ENCODE data around the gene PTCD1.

PTCD1 gene

GRCh38 chr7:99383791-99384370 is 54.7 kb downstream of the PTCD1 start:
- no peak overlapping the region for H3K4me3 ChIP-seq (ENCODE audit: low read length)
- H3K4me2 ChIP-seq (ENCODE audit: low read length), result peak overlapping the region; percentile 22; the same call in 1 of the 2 replicates
- H3K27me3 ChIP-seq (ENCODE audit: control insufficient read depth, low read length), result no peaks in the 10 kb centered on the region
- H3K4me1 ChIP-seq (ENCODE audit: control insufficient read depth, low read length), result peaks cover 53% of the 10 kb centered on the region
- H3K36me3 ChIP-seq (ENCODE audit: control insufficient read depth, low read length), result peaks cover 67% of the 10 kb centered on the region
- peaks cover 18% of the 10 kb centered on the region for H3F3A ChIP-seq (ENCODE audit: control insufficient read depth, insufficient read depth)
- no peaks in the 10 kb centered on the region for H3K9me2 ChIP-seq (replicated peaks; ENCODE audit: control insufficient read depth, low read length)
- H3K27ac ChIP-seq (ENCODE audit: low read depth, low read length), result peak overlapping the region; percentile 10; the same call in 1 of the 2 replicates
- H4K20me1 ChIP-seq (ENCODE audit: control insufficient read depth, insufficient read depth, low read depth, low read length), result no peaks in the 10 kb centered on the region
- H3K9me3 ChIP-seq (ENCODE audit: control insufficient read depth, insufficient read depth, low read length), result no peaks in the 10 kb centered on the region
- TF ChIP-seq CTCF (IDR thresholded peaks at IDR 0.05; ENCODE audit: low read depth, low read length, poor library complexity, severe bottlenecking) (no peak), EZH2phosphoT487 (IDR thresholded peaks at IDR 0.05; ENCODE audit: borderline replicate concordance, low read length) (no peak)
- peaks cover 53% of the 10 kb centered on the region for H3K79me2 ChIP-seq (ENCODE audit: control insufficient read depth, low read length)

- Histone ChIP-seq H3K9me3 (ENCODE audit: control insufficient read depth, insufficient read depth, low read length) (no peaks in the 10 kb centered on the region), H4K20me1 (ENCODE audit: control insufficient read depth, insufficient read depth, low read depth, low read length) (no peaks in the 10 kb centered on the region), H3K36me3 (ENCODE audit: control insufficient read depth, low read length) (peaks cover 66% of the 10 kb centered on the region), H3K27ac (ENCODE audit: low read depth, low read length) (no peak overlapping the region), H3K4me1 (ENCODE audit: control insufficient read depth, low read length) (peaks cover 60% of the 10 kb centered on the region), H3K4me2 (ENCODE audit: low read length) (no peak overlapping the region), H3K79me2 (ENCODE audit: control insufficient read depth, low read length) (peaks cover 53% of the 10 kb centered on the region), H3K9me2 (replicated peaks; ENCODE audit: control insufficient read depth, low read length) (no peaks in the 10 kb centered on the region), H3K27me3 (ENCODE audit: control insufficient read depth, low read length) (no peaks in the 10 kb centered on the region), H3F3A (ENCODE audit: control insufficient read depth, insufficient read depth) (peaks cover 24% of the 10 kb centered on the region), H3K4me3 (ENCODE audit: low read length) (no peak overlapping the region)
- TF ChIP-seq EZH2phosphoT487 (IDR thresholded peaks at IDR 0.05; ENCODE audit: borderline replicate concordance, low read length) (no peak), CTCF (IDR thresholded peaks at IDR 0.05; ENCODE audit: low read depth, low read length, poor library complexity, severe bottlenecking) (no peak)
Measured at GRCh38 chr7:99383203-99383602, 55.4 kb downstream of the PTCD1 start.

GRCh38 chr7:99381664-99382075 is 56.9 kb downstream of the PTCD1 start:
- no peaks in the 10 kb centered on the region for H3K27me3 ChIP-seq (ENCODE audit: control insufficient read depth, low read length)
- no peaks in the 10 kb centered on the region for H3K9me3 ChIP-seq (ENCODE audit: control insufficient read depth, insufficient read depth, low read length)
- H3K4me3 ChIP-seq (ENCODE audit: low read length), result peak overlapping the region; percentile 74
- peak overlapping the region; percentile 91 for H3K4me2 ChIP-seq (ENCODE audit: low read length)
- H3K9me2 ChIP-seq (replicated peaks; ENCODE audit: control insufficient read depth, low read length), result no peaks in the 10 kb centered on the region
- TF ChIP-seq CTCF (IDR thresholded peaks at IDR 0.05; ENCODE audit: low read depth, low read length, poor library complexity, severe bottlenecking), result no peak
- no peak for TF ChIP-seq EZH2phosphoT487 (IDR thresholded peaks at IDR 0.05; ENCODE audit: borderline replicate concordance, low read length)
- no peaks in the 10 kb centered on the region for H4K20me1 ChIP-seq (ENCODE audit: control insufficient read depth, insufficient read depth, low read depth, low read length)
- H3K36me3 ChIP-seq (ENCODE audit: control insufficient read depth, low read length), result peaks cover 64% of the 10 kb centered on the region
- H3K4me1 ChIP-seq (ENCODE audit: control insufficient read depth, low read length), result peaks cover 74% of the 10 kb centered on the region
- peaks cover 35% of the 10 kb centered on the region for H3F3A ChIP-seq (ENCODE audit: control insufficient read depth, insufficient read depth)
- H3K27ac ChIP-seq (ENCODE audit: low read depth, low read length), result peak overlapping the region; percentile 93
- H3K79me2 ChIP-seq (ENCODE audit: control insufficient read depth, low read length), result peaks cover 68% of the 10 kb centered on the region

Measured in DOHH2 (cell line).